CD14-positive monocyte (primary cell): ENCODE results near the gene KBTBD13. TPM values are rescaled to one million over a fixed set of nuclear protein-coding genes. Genes with fewer than 3 reads are reported as not detected.

Source experiments
- DNase-seq, 3 donors: peaks; one replicate each; pipeline ENCODE4 v3.0.0-alpha.2; 2011 to 2022
- H2AFZ ChIP-seq: 2 replicates; pipeline ENCODE4 v1.6.0; 2012; ENCODE audit warnings: mild to moderate bottlenecking, low read depth, low read length, inconsistent platforms; ENCODE audit not compliant: insufficient read depth, poor library complexity, severe bottlenecking
- H3K27ac ChIP-seq, 2 donors: 1 replicate in 1 of 2; 2 replicates in 1 of 2; pipeline ENCODE4 v1.5.1; 2012 to 2013; ENCODE audit warnings: low read length in 2 of 2, control low read depth in 1 of 2, inconsistent platforms in 1 of 2, low read depth in 1 of 2, mild to moderate bottlenecking in 1 of 2
- H3K27me3 ChIP-seq, 2 donors: one replicate each; pipeline versions ENCODE4 v1.6.0 to v1.6.1; 2011 to 2013; ENCODE audit warnings: low read length in 2 of 2; ENCODE audit not compliant: control insufficient read depth in 2 of 2, insufficient read depth in 2 of 2
- H3K36me3 ChIP-seq, 2 donors: replicated peaks in 1 of 2; 1 replicate in 1 of 2; 2 replicates in 1 of 2; pipeline versions ENCODE4 v1.5.1 to v1.6.1; 2012 to 2013; ENCODE audit warnings: low read length in 2 of 2, control low read depth in 1 of 2, inconsistent platforms in 1 of 2, mild to moderate bottlenecking in 1 of 2; ENCODE audit not compliant: insufficient read depth in 2 of 2, control insufficient read depth in 1 of 2
- H3K4me1 ChIP-seq, 2 donors: 1 replicate in 1 of 2; 2 replicates in 1 of 2; pipeline versions ENCODE4 v1.5.1 to v1.6.1; 2012 to 2013; ENCODE audit warnings: low read length in 2 of 2, control low read depth in 1 of 2, inconsistent platforms in 1 of 2, mild to moderate bottlenecking in 1 of 2, moderate library complexity in 1 of 2; ENCODE audit not compliant: insufficient read depth in 2 of 2, control insufficient read depth in 1 of 2
- H3K4me2 ChIP-seq: replicated peaks from 2 replicates; pipeline ENCODE3; 2012; ENCODE audit warnings: low read length, moderate library complexity, mild to moderate bottlenecking; ENCODE audit not compliant: poor library complexity, severe bottlenecking; ENCODE audit errors: extremely low read depth
- H3K4me3 ChIP-seq, 3 experiments: fragments of 200-600 bp in 1 of 3; sonication (generic) in 1 of 3; replicated peaks in 1 of 3; 1 replicate in 2 of 3; 2 replicates in 1 of 3; pipeline ENCODE4 v1.5.1; 2011 to 2013; ENCODE audit warnings: low read length in 3 of 3, mild to moderate bottlenecking in 3 of 3, control low read depth in 2 of 3, low read depth in 2 of 3, inconsistent platforms in 1 of 3, moderate library complexity in 1 of 3
- H3K79me2 ChIP-seq: 2 replicates; pipeline ENCODE4 v1.6.0; 2012; ENCODE audit warnings: mild to moderate bottlenecking, control low read depth, inconsistent platforms, low read length, moderate library complexity; ENCODE audit not compliant: insufficient read depth
- H3K9ac ChIP-seq: 2 replicates; pipeline ENCODE4 v1.6.0; 2017; ENCODE audit warnings: low read length, mild to moderate bottlenecking; ENCODE audit not compliant: insufficient read depth, poor library complexity, severe bottlenecking
- H3K9me3 ChIP-seq, 2 donors: replicated peaks in 1 of 2; 1 replicate in 1 of 2; 2 replicates in 1 of 2; pipeline versions ENCODE4 v1.5.1 to v1.6.1; 2012 to 2013; ENCODE audit warnings: low read length in 2 of 2, control low read depth in 1 of 2; ENCODE audit not compliant: control insufficient read depth in 1 of 2, insufficient read depth in 1 of 2
- H4K20me1 ChIP-seq: 2 replicates; pipeline ENCODE4 v1.6.0; 2012; ENCODE audit warnings: mild to moderate bottlenecking, low read length, control low read depth, moderate library complexity; ENCODE audit not compliant: insufficient read depth
- H3K27ac Mint-ChIP-seq, 7 donors: one replicate each; pipeline ENCODE4 v1.8.0; 2020; ENCODE audit warnings: mild to moderate bottlenecking in 7 of 7, mixed read lengths in 7 of 7, moderate library complexity in 6 of 7, inconsistent platforms in 2 of 7
- H3K27me3 Mint-ChIP-seq, 3 donors: one replicate each; pipeline ENCODE4 v1.8.0; 2021 to 2022; ENCODE audit warnings: low read depth in 3 of 3, mild to moderate bottlenecking in 3 of 3, mixed read lengths in 3 of 3, moderate library complexity in 3 of 3, inconsistent platforms in 1 of 3
- H3K36me3 Mint-ChIP-seq, 2 donors: one replicate each; pipeline ENCODE4 v1.8.0; 2020; ENCODE audit warnings: mixed read lengths in 2 of 2, inconsistent platforms in 1 of 2, mild to moderate bottlenecking in 1 of 2
- H3K4me1 Mint-ChIP-seq: one replicate; pipeline ENCODE4 v1.8.0; 2020; ENCODE audit warnings: mild to moderate bottlenecking, mixed read lengths
- H3K4me3 Mint-ChIP-seq, 2 donors: one replicate each; pipeline ENCODE4 v1.8.0; 2020; ENCODE audit warnings: mild to moderate bottlenecking in 2 of 2, mixed read lengths in 2 of 2, moderate library complexity in 1 of 2
- H3K9me3 Mint-ChIP-seq, 7 donors: one replicate each; pipeline ENCODE4 v1.8.0; 2020 to 2022; ENCODE audit warnings: mixed read lengths in 7 of 7, mild to moderate bottlenecking in 6 of 7, moderate library complexity in 6 of 7, inconsistent platforms in 2 of 7
- WGBS: methylation state at CpG from one replicate; pipeline ENCODE4 v1.1.5; 2013; ENCODE audit warnings: missing lambda C conversion rate; ENCODE audit not compliant: insufficient coverage; 5-methylcytosine and 5-hydroxymethylcytosine counted together
- intact Hi-C, 2 donors: fragments of 100-400 bp; cut with micrococcal nuclease; formaldehyde crosslinking; loops; one replicate each; pipeline versions ENCODE4 v1.15.0 to v1.15.1; 2023
- polyA plus RNA-seq, 3 donors: library from polyadenylated mRNA; depleted of rRNA in 1 of 3; unstranded in 2 of 3; stranded (reverse) in 1 of 3; fragments of 300-500 nt in 2 of 3; fragments of >200 nt in 1 of 3; fragmentation: Illumina TruSeq in 2 of 3; gene quantifications; 1 replicate in 2 of 3; 2 replicates in 1 of 3; pipeline ENCODE4 v1.2.3, GENCODE V29; 2012 to 2021
- TF ChIP-seq, protein P1 (sequence below): fragments of 200-600 bp; IDR thresholded peaks from one replicate; pipeline ENCODE4 v1.8.0; 2022; ENCODE audit warnings: antibody characterized with exemption, mild to moderate bottlenecking

KBTBD13 gene
- polyA plus RNA-seq, 3 donors, result not detected

DNA sequence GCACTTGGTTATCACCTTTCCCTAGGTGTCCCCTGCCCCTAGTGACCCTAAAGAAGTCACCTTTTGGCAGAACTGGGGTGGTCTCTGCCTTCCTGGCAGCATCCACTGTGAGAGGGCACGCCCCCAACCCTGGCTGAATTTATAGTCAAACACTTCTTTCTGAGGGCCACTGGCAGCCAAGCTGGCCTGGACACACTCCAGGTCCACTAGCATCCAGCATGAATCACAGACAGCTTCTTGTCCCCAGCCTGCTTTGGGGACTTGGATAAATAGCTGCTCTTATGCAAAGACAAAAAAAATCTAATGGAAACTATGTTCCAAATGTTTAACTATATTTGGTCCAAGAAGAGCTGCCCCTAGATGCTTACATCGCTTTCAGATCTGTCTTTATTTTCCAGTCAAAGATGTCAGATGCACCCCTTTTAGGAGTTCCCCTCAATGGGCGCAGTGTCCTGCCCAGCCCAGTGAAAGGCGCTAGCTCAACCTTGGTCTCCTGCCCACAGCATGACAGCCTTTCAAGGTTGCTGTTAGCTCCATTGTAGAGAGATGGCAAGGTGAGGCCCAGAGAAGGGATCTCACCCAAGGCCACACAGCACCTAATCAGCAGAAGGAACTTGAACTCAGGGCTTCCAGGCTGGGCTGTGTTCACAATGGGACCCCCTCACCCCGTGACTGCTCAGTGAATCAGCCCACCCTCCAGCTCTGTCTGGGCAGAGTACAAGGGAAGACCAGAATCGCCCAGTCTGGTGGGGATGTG is 15.7 kb upstream of the KBTBD13 start:
- Histone ChIP-seq H3K79me2 (no peaks in the 10 kb centered on the region), H3K27ac (no peak overlapping the region), H3K4me1 (no peaks in the 10 kb centered on the region), H3K9me3 (no peaks in the 10 kb centered on the region), H3K9ac (no peak overlapping the region), H3K27me3 (peaks cover 4 to 10% of the 10 kb centered on the region in 2 donors), H3K4me2 (no peak overlapping the region), H3K4me3 (no peak overlapping the region), H2AFZ (no peak overlapping the region), H4K20me1 (no peaks in the 10 kb centered on the region), H3K36me3 (no peaks in the 10 kb centered on the region)
- WGBS, result 100% methylated on average over 2 of the region's 6 CpGs
- Mint-ChIP-seq H3K36me3 (no peaks in the 10 kb centered on the region), H3K27ac (no peak overlapping the region), H3K9me3 (no peaks in the 10 kb centered on the region), H3K4me3 (no peak overlapping the region), H3K27me3 (peaks cover 13 to 22% (median 19%) of the 10 kb centered on the region in 3 donors), H3K4me1 (no peaks in the 10 kb centered on the region)
- intact Hi-C loops, result no loop called here
- DNase-seq, result no peak
- TF ChIP-seq, protein P1, sequence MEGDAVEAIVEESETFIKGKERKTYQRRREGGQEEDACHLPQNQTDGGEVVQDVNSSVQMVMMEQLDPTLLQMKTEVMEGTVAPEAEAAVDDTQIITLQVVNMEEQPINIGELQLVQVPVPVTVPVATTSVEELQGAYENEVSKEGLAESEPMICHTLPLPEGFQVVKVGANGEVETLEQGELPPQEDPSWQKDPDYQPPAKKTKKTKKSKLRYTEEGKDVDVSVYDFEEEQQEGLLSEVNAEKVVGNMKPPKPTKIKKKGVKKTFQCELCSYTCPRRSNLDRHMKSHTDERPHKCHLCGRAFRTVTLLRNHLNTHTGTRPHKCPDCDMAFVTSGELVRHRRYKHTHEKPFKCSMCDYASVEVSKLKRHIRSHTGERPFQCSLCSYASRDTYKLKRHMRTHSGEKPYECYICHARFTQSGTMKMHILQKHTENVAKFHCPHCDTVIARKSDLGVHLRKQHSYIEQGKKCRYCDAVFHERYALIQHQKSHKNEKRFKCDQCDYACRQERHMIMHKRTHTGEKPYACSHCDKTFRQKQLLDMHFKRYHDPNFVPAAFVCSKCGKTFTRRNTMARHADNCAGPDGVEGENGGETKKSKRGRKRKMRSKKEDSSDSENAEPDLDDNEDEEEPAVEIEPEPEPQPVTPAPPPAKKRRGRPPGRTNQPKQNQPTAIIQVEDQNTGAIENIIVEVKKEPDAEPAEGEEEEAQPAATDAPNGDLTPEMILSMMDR, result no peak

DNA sequence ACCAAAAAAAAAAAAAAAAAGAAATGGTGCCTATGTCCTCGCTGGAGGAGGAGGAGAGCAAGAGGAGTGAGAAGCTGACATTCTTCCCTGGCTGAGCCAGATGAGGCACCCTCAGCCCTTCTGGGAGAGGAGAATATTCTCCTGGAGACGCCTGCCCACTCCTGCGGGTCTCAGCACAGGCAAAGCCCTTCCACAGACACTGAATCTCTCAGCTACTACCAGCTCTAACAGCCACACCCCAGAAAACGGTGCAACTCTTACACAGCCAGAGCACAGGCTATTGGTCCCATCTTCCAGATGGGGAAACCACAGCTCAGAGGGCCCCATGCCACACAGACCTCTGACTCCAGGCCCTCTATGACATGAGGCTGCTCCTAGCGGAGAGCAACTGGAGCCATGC is 14.5 kb upstream of the KBTBD13 start:
- TF ChIP-seq, protein P1, result no peak
- H3K79me2 ChIP-seq, result no peaks in the 10 kb centered on the region
- DNase-seq, result no peak
- H3K4me1 Mint-ChIP-seq, result no peaks in the 10 kb centered on the region
- H4K20me1 ChIP-seq, result no peaks in the 10 kb centered on the region
- H3K27ac ChIP-seq, result no peak overlapping the region
- no peak overlapping the region for H3K4me3 Mint-ChIP-seq
- H3K9me3 ChIP-seq, result peaks cover 0 to 5% of the 10 kb centered on the region in 2 donors
- H3K9me3 Mint-ChIP-seq, result peaks cover 0 to under 1% (median 0%) of the 10 kb centered on the region in 7 donors
- H3K36me3 Mint-ChIP-seq, result no peaks in the 10 kb centered on the region
- H3K27me3 Mint-ChIP-seq, result peaks cover 24 to 35% (median 32%) of the 10 kb centered on the region in 3 donors
- peak overlapping the region in 1 of 7 donors; percentile 3 for H3K27ac Mint-ChIP-seq
- intact Hi-C loops, result no loop called here
- no peak overlapping the region for H2AFZ ChIP-seq
- no peak overlapping the region for H3K4me3 ChIP-seq
- no peak overlapping the region for H3K4me2 ChIP-seq
- WGBS, result 92% methylated on average over 4 of the region's 5 CpGs
- H3K27me3 ChIP-seq, result peaks cover 14 to 22% of the 10 kb centered on the region in 2 donors
- H3K4me1 ChIP-seq, result no peaks in the 10 kb centered on the region
- no peak overlapping the region for H3K9ac ChIP-seq
- no peaks in the 10 kb centered on the region for H3K36me3 ChIP-seq
